Neural cell (in vitro differentiated cells): ENCODE measurements around the gene IPO11. TPM values are rescaled to one million over a fixed set of nuclear protein-coding genes. Genes with fewer than 3 reads are reported as not detected.
"Not testable (repeated sequence)": the region's sequence is repeated elsewhere in the genome, so short reads cannot be mapped to it uniquely, and the experiment has no call there.

Source experiments
- H2AFZ ChIP-seq: fragments of 200-600, 300-800 bp; sonication (generic), shearing (Covaris generic); 2 replicates; pipeline ENCODE4 v1.6.0; 2014; ENCODE audit warnings: low read depth, mild to moderate bottlenecking, antibody characterized with exemption, low read length, moderate library complexity
- H3F3A ChIP-seq: fragments of 200-600 bp; shearing (Covaris generic); 2 replicates; pipeline ENCODE4 v1.6.1; 2016; ENCODE audit warnings: mild to moderate bottlenecking, moderate library complexity, mixed read lengths, antibody characterized with exemption, low read length; ENCODE audit not compliant: insufficient read depth, poor library complexity, severe bottlenecking
- H3K27ac ChIP-seq: fragments of 200-600, 300-800 bp; sonication (generic), shearing (Covaris generic); 2 replicates; pipeline ENCODE4 v1.5.1; 2014; ENCODE audit warnings: mild to moderate bottlenecking, low read length, moderate library complexity
- H3K27me3 ChIP-seq: fragments of 300-800, 200-600 bp; sonication (generic), shearing (Covaris generic); 2 replicates; pipeline ENCODE4 v1.6.0; 2014; ENCODE audit warnings: mild to moderate bottlenecking, low read depth, low read length, moderate library complexity; ENCODE audit not compliant: insufficient read depth
- H3K36me3 ChIP-seq: fragments of 300-800, 200-600 bp; sonication (generic), shearing (Covaris generic); 2 replicates; pipeline ENCODE4 v1.5.1; 2014; ENCODE audit warnings: mild to moderate bottlenecking, antibody characterized with exemption, low read length, moderate library complexity; ENCODE audit not compliant: insufficient read depth
- H3K4me2 ChIP-seq: fragments of 300-800, 200-600 bp; sonication (generic), shearing (Covaris generic); 2 replicates; pipeline ENCODE4 v1.6.0; 2014; ENCODE audit warnings: mild to moderate bottlenecking, low read length
- H3K4me3 ChIP-seq: fragments of 300-800, 200-600 bp; sonication (generic), shearing (Covaris generic); 2 replicates; pipeline ENCODE4 v1.5.1; 2014; ENCODE audit warnings: mild to moderate bottlenecking, low read length, moderate library complexity
- H3K79me2 ChIP-seq: fragments of 200-600 bp; shearing (Covaris generic); replicated peaks from 2 replicates; pipeline ENCODE4 v1.6.0; 2014; ENCODE audit warnings: mild to moderate bottlenecking, low read length, moderate library complexity; ENCODE audit not compliant: insufficient read depth
- H3K9ac ChIP-seq: fragments of 300-800, 200-600 bp; sonication (generic), shearing (Covaris generic); 2 replicates; pipeline ENCODE4 v1.6.1; 2016; ENCODE audit warnings: mild to moderate bottlenecking, low read length, mixed read lengths
- H3K9me2 ChIP-seq: fragments of 200-600 bp; shearing (Covaris generic); 2 replicates; pipeline ENCODE4 v1.6.1; 2016; ENCODE audit warnings: mild to moderate bottlenecking, low read length, mixed read lengths; ENCODE audit not compliant: insufficient read depth
- H3K9me3 ChIP-seq: fragments of 200-600, 300-800 bp; sonication (generic), shearing (Covaris generic); 2 replicates; pipeline ENCODE4 v1.6.1; 2016; ENCODE audit warnings: mild to moderate bottlenecking, mixed run types, low read length, moderate library complexity, mixed read lengths
- H4K20me1 ChIP-seq: fragments of 200-600 bp; shearing (Covaris generic); 2 replicates; pipeline ENCODE4 v1.6.1; 2016; ENCODE audit warnings: mild to moderate bottlenecking, mixed run types; ENCODE audit not compliant: insufficient read depth
- CTCF ChIP-seq: fragments of 450-650 bp; IDR thresholded peaks from 2 replicates; pipeline ENCODE4 v1.5.1; 2014; ENCODE audit warnings: antibody characterized with exemption, mild to moderate bottlenecking, moderate library complexity; ENCODE audit not compliant: poor library complexity, severe bottlenecking
- EP300 ChIP-seq: fragments of 450-650 bp; conservative IDR thresholded peaks from 2 replicates; pipeline ENCODE4 v1.6.1; 2014; ENCODE audit warnings: antibody characterized with exemption, mild to moderate bottlenecking, moderate library complexity; ENCODE audit not compliant: poor library complexity, severe bottlenecking
- EZH2 ChIP-seq: fragments of 200-600, 300-800 bp; shearing (Covaris generic), sonication (generic); IDR thresholded peaks from 2 replicates; pipeline ENCODE4 v1.6.1; 2014; ENCODE audit warnings: antibody characterized with exemption, low read length, borderline replicate concordance, mild to moderate bottlenecking; ENCODE audit not compliant: insufficient read depth, poor library complexity, severe bottlenecking
- MXI1 ChIP-seq: fragments of 450-650 bp; conservative IDR thresholded peaks from 2 replicates; pipeline ENCODE4 v1.6.1; 2014; ENCODE audit warnings: antibody characterized with exemption, mild to moderate bottlenecking; ENCODE audit not compliant: poor library complexity, severe bottlenecking
- POLR2AphosphoS5 ChIP-seq: IDR thresholded peaks from 2 replicates; pipeline ENCODE4 v1.6.1; 2012
- RAD21 ChIP-seq: fragments of 450-650 bp; conservative IDR thresholded peaks from 2 replicates; pipeline ENCODE4 v1.6.1; 2014; ENCODE audit warnings: antibody characterized with exemption, mild to moderate bottlenecking, moderate library complexity
- REST ChIP-seq: IDR thresholded peaks from 2 replicates; pipeline ENCODE4 v1.6.1; 2012; ENCODE audit warnings: borderline replicate concordance
- SMC3 ChIP-seq: fragments of 450-650 bp; conservative IDR thresholded peaks from 2 replicates; pipeline ENCODE4 v1.6.1; 2014; ENCODE audit warnings: antibody characterized with exemption, mild to moderate bottlenecking, moderate library complexity; ENCODE audit not compliant: poor library complexity
- TAF1 ChIP-seq: IDR thresholded peaks from 2 replicates; pipeline ENCODE4 v1.6.1; 2012; ENCODE audit warnings: low read depth
- polyA plus RNA-seq: library from polyadenylated mRNA; depleted of rRNA; stranded (reverse); fragments of >200 nt; gene quantifications from 2 replicates; pipeline ENCODE4 v1.2.3, GENCODE V29; 2014

IPO11 gene
- polyA plus RNA-seq, 1 donor from 2014 or later, result 12.5 TPM

- Histone ChIP-seq H3K4me2 (no peak overlapping the region), H3K4me3 (no peak overlapping the region), H3K79me2 (no peaks in the 10 kb centered on the region), H3K9me3 (no peaks in the 10 kb centered on the region), H4K20me1 (no peaks in the 10 kb centered on the region), H3F3A (no peaks in the 10 kb centered on the region), H3K36me3 (no peaks in the 10 kb centered on the region), H3K27ac (no peak overlapping the region), H3K9me2 (no peaks in the 10 kb centered on the region), H3K9ac (no peak overlapping the region), H3K27me3 (no peaks in the 10 kb centered on the region), H2AFZ (no peak overlapping the region)
- TF ChIP-seq MXI1, result no peak
- no peak for TF ChIP-seq SMC3
- no peak for TF ChIP-seq EZH2
- no peak for TF ChIP-seq TAF1
- no peak for TF ChIP-seq POLR2AphosphoS5
These were observed 241.5 kb downstream of the IPO11 start for GRCh38 chr5:62653864-62654575.

DNA sequence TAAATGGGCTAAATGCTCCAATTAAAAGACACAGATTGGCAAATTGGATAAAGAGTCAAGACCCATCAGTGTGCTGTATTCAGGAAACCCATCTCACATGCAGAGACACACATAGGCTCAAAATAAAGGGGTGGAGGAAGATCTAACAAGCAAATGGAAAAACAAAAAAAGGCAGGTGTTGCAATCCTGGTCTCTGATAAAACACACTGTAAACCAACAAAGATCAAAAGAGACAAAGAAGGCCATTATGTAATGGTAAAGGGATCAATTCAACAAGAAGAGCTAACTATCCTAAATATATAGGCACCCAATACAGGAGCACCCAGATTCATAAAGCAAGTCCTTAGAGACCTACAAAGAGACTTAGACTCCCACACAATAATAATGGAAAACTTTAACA lies 245.2 kb downstream of the IPO11 start:
- not testable (repeated sequence) for H3F3A ChIP-seq, H3K27me3 ChIP-seq, H3K4me2 ChIP-seq, H3K4me3 ChIP-seq, H3K36me3 ChIP-seq, H2AFZ ChIP-seq, H3K9ac ChIP-seq, H3K9me3 ChIP-seq, H4K20me1 ChIP-seq, H3K9me2 ChIP-seq, H3K27ac ChIP-seq, H3K79me2 ChIP-seq

DNA sequence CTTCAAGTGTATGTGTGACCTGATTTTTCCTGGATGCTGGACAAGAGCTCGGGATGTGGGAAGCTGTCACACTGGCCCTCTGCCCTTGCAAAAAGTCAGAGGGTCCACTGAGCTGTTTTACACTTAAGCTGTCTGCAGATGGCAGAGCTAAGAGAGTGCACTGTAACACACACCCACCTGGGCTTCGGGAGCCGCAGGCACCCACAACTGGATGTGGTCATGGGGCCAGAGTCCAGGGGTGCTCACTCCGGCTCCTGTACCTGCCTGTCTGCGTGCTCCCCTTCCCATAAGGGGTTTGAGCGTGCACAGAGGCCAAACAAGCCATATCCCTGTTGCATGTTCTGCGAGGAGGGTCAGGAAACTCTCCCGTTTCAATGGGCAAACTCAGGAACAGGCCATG lies 248.6 kb downstream of the IPO11 start:
- no peak overlapping the region for H3K9ac ChIP-seq
- no peaks in the 10 kb centered on the region for H3K27me3 ChIP-seq
- no peak overlapping the region for H3K4me2 ChIP-seq
- H4K20me1 ChIP-seq, result no peaks in the 10 kb centered on the region
- H2AFZ ChIP-seq, result no peak overlapping the region
- H3K9me3 ChIP-seq, result peaks cover 4% of the 10 kb centered on the region
- TF ChIP-seq REST (no peak), POLR2AphosphoS5 (no peak), SMC3 (no peak), CTCF (no peak), MXI1 (no peak), TAF1 (no peak), EP300 (no peak), EZH2 (no peak), RAD21 (no peak)
- no peak overlapping the region for H3K4me3 ChIP-seq
- no peaks in the 10 kb centered on the region for H3F3A ChIP-seq
- no peaks in the 10 kb centered on the region for H3K36me3 ChIP-seq
- H3K27ac ChIP-seq, result no peak overlapping the region
- no peaks in the 10 kb centered on the region for H3K79me2 ChIP-seq
- no peaks in the 10 kb centered on the region for H3K9me2 ChIP-seq
